ENCODE measurements around the gene FRYL.

DNA sequence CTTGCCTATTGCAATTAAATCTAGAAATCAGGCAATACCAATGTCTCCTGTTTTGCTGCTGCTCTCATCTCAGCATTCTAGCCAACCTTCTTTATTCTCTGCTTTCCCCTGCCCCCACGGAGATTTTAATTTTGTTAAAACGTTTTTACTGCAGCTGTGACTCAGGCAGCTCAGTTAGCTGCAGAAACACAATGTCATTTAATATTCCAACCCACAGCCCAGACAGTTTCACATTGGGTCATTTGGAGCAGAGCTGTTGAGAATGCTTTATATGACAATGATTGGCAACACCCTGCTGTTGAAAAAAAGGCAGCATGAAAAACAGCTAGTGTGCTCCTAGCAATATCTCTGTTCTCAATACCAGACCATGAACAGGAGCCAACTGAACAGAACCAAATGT, 309.5 kb downstream of the FRYL start:
- no peak for TF ChIP-seq POLR2A (IDR thresholded peaks at IDR 0.05)
- TF ChIP-seq, protein P1, sequence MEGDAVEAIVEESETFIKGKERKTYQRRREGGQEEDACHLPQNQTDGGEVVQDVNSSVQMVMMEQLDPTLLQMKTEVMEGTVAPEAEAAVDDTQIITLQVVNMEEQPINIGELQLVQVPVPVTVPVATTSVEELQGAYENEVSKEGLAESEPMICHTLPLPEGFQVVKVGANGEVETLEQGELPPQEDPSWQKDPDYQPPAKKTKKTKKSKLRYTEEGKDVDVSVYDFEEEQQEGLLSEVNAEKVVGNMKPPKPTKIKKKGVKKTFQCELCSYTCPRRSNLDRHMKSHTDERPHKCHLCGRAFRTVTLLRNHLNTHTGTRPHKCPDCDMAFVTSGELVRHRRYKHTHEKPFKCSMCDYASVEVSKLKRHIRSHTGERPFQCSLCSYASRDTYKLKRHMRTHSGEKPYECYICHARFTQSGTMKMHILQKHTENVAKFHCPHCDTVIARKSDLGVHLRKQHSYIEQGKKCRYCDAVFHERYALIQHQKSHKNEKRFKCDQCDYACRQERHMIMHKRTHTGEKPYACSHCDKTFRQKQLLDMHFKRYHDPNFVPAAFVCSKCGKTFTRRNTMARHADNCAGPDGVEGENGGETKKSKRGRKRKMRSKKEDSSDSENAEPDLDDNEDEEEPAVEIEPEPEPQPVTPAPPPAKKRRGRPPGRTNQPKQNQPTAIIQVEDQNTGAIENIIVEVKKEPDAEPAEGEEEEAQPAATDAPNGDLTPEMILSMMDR (IDR thresholded peaks at IDR 0.05), result no peak

All from right lobe of liver (tissue), 4 donors.